ENCODE measurements around the gene LMX1B.

DNA sequence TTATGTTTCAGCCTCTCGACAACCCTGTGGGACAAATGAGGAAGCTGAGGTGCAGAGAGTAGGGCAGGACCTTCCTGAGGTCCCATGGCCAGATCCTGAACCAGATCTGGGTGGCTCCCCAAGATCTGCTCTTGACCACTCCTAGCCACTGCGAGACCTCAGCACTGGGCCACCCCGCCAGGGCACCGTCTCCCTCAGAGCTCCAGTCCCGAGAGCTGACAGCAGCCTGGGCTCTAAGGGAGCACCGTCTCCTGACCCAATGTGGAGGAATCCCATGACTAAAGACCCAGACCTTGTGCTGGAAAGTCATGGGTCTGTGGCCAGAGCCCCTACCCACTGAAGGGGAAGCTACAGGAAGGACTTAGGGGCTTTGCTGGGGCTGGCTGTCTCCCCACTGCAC lies 4.5 kb upstream of the LMX1B start:
- no peak for TF ChIP-seq POLR2A (IDR thresholded peaks at IDR 0.05)
- TF ChIP-seq, protein P1, sequence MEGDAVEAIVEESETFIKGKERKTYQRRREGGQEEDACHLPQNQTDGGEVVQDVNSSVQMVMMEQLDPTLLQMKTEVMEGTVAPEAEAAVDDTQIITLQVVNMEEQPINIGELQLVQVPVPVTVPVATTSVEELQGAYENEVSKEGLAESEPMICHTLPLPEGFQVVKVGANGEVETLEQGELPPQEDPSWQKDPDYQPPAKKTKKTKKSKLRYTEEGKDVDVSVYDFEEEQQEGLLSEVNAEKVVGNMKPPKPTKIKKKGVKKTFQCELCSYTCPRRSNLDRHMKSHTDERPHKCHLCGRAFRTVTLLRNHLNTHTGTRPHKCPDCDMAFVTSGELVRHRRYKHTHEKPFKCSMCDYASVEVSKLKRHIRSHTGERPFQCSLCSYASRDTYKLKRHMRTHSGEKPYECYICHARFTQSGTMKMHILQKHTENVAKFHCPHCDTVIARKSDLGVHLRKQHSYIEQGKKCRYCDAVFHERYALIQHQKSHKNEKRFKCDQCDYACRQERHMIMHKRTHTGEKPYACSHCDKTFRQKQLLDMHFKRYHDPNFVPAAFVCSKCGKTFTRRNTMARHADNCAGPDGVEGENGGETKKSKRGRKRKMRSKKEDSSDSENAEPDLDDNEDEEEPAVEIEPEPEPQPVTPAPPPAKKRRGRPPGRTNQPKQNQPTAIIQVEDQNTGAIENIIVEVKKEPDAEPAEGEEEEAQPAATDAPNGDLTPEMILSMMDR (IDR thresholded peaks at IDR 0.05), result no peak
